Stomach (tissue), 9 donors: ENCODE results near the gene ALKAL2. TPM values are rescaled to one million over a fixed set of nuclear protein-coding genes. Genes with fewer than 3 reads are reported as not detected.

ENCODE experiments used
- DNase-seq, 2 donors: peaks; one replicate each; pipeline versions ENCODE4 v3.0.0 to v3.0.0-alpha.2; 2013 to 2019
- H3K27ac ChIP-seq, 5 donors: fragments of 200-600 bp in 4 of 5; sonication (generic) in 4 of 5; one replicate each; pipeline ENCODE4 v1.5.1; 2013 to 2019; ENCODE audit warnings: mild to moderate bottlenecking in 1 of 5, moderate library complexity in 1 of 5
- H3K27me3 ChIP-seq, 3 donors: fragments of 200-600 bp; sonication (generic); one replicate each; pipeline ENCODE4 v1.5.1; 2017 to 2019; ENCODE audit warnings: mixed run types in 1 of 3
- H3K36me3 ChIP-seq, 4 donors: fragments of 200-600 bp; sonication (generic); 1 replicate in 3 of 4; 2 replicates in 1 of 4; pipeline ENCODE4 v1.5.1; 2016 to 2019
- H3K4me1 ChIP-seq, 4 donors: fragments of 200-600 bp; sonication (generic); one replicate each; pipeline ENCODE4 v1.5.1; 2016 to 2019
- H3K4me3 ChIP-seq, 4 donors: fragments of 200-600 bp; sonication (generic) in 3 of 4; one replicate each; pipeline ENCODE4 v1.5.1; 2016 to 2019; ENCODE audit warnings: mild to moderate bottlenecking in 1 of 4
- H3K9me3 ChIP-seq, 4 donors: fragments of 200-600 bp; sonication (generic); one replicate each; pipeline ENCODE4 v1.5.1; 2016 to 2019
- CTCF ChIP-seq, 7 experiments: fragments of 450-650 bp in 4 of 7; fragments of 200-600 bp in 3 of 7; sonication (generic) in 3 of 7; IDR thresholded peaks; one replicate each; pipeline ENCODE4 v1.5.1; 2016 to 2019; ENCODE audit warnings: antibody characterized with exemption in 7 of 7, control low read depth in 2 of 7, mild to moderate bottlenecking in 1 of 7
- EP300 ChIP-seq: sonication (generic); formaldehyde crosslinking; IDR thresholded peaks from one replicate; pipeline ENCODE4 v1.6.1; 2017; ENCODE audit warnings: antibody characterized with exemption
- POLR2A ChIP-seq, 4 donors: fragments of 450-650 bp; IDR thresholded peaks; one replicate each; pipeline ENCODE4 v1.6.1; 2016; ENCODE audit warnings: antibody characterized with exemption in 4 of 4, control low read depth in 2 of 4, mild to moderate bottlenecking in 1 of 4, moderate library complexity in 1 of 4
- POLR2AphosphoS5 ChIP-seq, 3 donors: sonication (generic); formaldehyde crosslinking; IDR thresholded peaks; one replicate each; pipeline ENCODE4 v1.6.1; 2016; ENCODE audit warnings: antibody characterized with exemption in 3 of 3
- WGBS, 5 donors: extraction: QIAGEN DNeasy Blood & Tissue Kit in 3 of 5; methylation state at CpG; one replicate each; pipeline versions ENCODE4 v1.1.5 to v1.1.7; 2013 to 2018; 5-methylcytosine and 5-hydroxymethylcytosine counted together
- intact Hi-C: fragments of 100-400 bp; cut with DNase I; formaldehyde crosslinking; loops from one replicate; pipeline ENCODE4 v1.15.1; 2023; ENCODE audit warnings: low total_unique reads
- polyA plus RNA-seq, 3 donors: library from polyadenylated mRNA; stranded (reverse); fragments of 200-250 nt; gene quantifications; one replicate each; pipeline ENCODE4 v1.2.3, GENCODE V29; 2013
- total RNA-seq, 5 donors: library from RNA; depleted of rRNA; stranded (reverse); fragments of >200 nt; gene quantifications; one replicate each; pipeline versions ENCODE4 v1.1.0 to v1.2.3, GENCODE V29; 2014 to 2016
- donor health status: healthy with polysubstance abuse.
- donor health status: Bipolar disorder and iron deficiency.
- donor health status: healthy.

The ALKAL2 gene
- total and polyA plus RNA-seq, 8 donors: 0.45 to 29.8 (median 10.5) TPM

GRCh38 chr2:328761-329160 is 40.9 kb upstream of the ALKAL2 start:
- no peaks in the 10 kb centered on the region for H3K27me3 ChIP-seq
- no peak for TF ChIP-seq POLR2AphosphoS5 (IDR thresholded peaks at IDR 0.05)
- no peak for TF ChIP-seq EP300
- TF ChIP-seq POLR2A (IDR thresholded peaks at IDR 0.05): no peak
- TF ChIP-seq CTCF (IDR thresholded peaks at IDR 0.05): no peak
- 85 to 92% (median 87%) methylated on average over 4 of the region's 4 CpGs for WGBS, 5 donors
- H3K36me3 ChIP-seq: no peaks in the 10 kb centered on the region
- DNase-seq: no peak
- intact Hi-C loops: no loop called here
- no peaks in the 10 kb centered on the region for H3K4me1 ChIP-seq
- H3K9me3 ChIP-seq: peaks cover 3 to 15% (median 6%) of the 10 kb centered on the region in 4 donors
- H3K4me3 ChIP-seq: no peak overlapping the region
- no peak overlapping the region for H3K27ac ChIP-seq

GRCh38 chr2:323035-323434 is 35.1 kb upstream of the ALKAL2 start:
- peaks cover 0 to 8% (median under 1%) of the 10 kb centered on the region in 4 donors for H3K9me3 ChIP-seq
- H3K36me3 ChIP-seq: no peaks in the 10 kb centered on the region
- TF ChIP-seq EP300: no peak
- TF ChIP-seq CTCF (IDR thresholded peaks at IDR 0.05): no peak
- TF ChIP-seq POLR2AphosphoS5 (IDR thresholded peaks at IDR 0.05): no peak
- no peak for TF ChIP-seq POLR2A (IDR thresholded peaks at IDR 0.05)
- DNase-seq: no peak
- H3K27me3 ChIP-seq: no peaks in the 10 kb centered on the region
- WGBS, 5 donors: 82 to 90% (median 86%) methylated on average over 9 of the region's 9 CpGs
- H3K27ac ChIP-seq: no peak overlapping the region
- no peaks in the 10 kb centered on the region for H3K4me1 ChIP-seq
- no peak overlapping the region for H3K4me3 ChIP-seq
- intact Hi-C loops: no loop called here

- Histone ChIP-seq H3K4me3 (no peak overlapping the region), H3K4me1 (no peaks in the 10 kb centered on the region), H3K36me3 (no peaks in the 10 kb centered on the region), H3K27ac (no peak overlapping the region), H3K9me3 (peaks cover 0 to 5% (median 0%) of the 10 kb centered on the region in 4 donors), H3K27me3 (no peaks in the 10 kb centered on the region)
- WGBS, 5 donors: 73 to 78% (median 78%) methylated on average over 10 of the region's 10 CpGs
- no peak for DNase-seq
- intact Hi-C loops: no loop called here
- TF ChIP-seq POLR2AphosphoS5 (IDR thresholded peaks at IDR 0.05) (no peak), CTCF (IDR thresholded peaks at IDR 0.05) (no peak), EP300 (no peak), POLR2A (IDR thresholded peaks at IDR 0.05) (no peak)
Observed at GRCh38 chr2:322326-322725, 34.4 kb upstream of the ALKAL2 start.

GRCh38 chr2:320561-320960 is 32.7 kb upstream of the ALKAL2 start:
- no peaks in the 10 kb centered on the region for H3K36me3 ChIP-seq
- TF ChIP-seq POLR2A (IDR thresholded peaks at IDR 0.05) (no peak), EP300 (no peak), POLR2AphosphoS5 (IDR thresholded peaks at IDR 0.05) (no peak), CTCF (IDR thresholded peaks at IDR 0.05) (no peak)
- 86 to 95% (median 92%) methylated on average over 4 of the region's 4 CpGs for WGBS, 5 donors
- DNase-seq: no peak
- no peaks in the 10 kb centered on the region for H3K9me3 ChIP-seq
- H3K27ac ChIP-seq: no peak overlapping the region
- no peaks in the 10 kb centered on the region for H3K4me1 ChIP-seq
- H3K27me3 ChIP-seq: no peaks in the 10 kb centered on the region
- intact Hi-C loops: no loop called here
- no peak overlapping the region for H3K4me3 ChIP-seq
